ENCODE measurements around the gene THADA. TPM values are rescaled to one million over a fixed set of nuclear protein-coding genes. Genes with fewer than 3 reads are reported as not detected.
"Not testable (repeated sequence)": the region's sequence is repeated elsewhere in the genome, so short reads cannot be mapped to it uniquely, and the experiment has no call there.

Gene THADA
- total RNA-seq = 59.3 TPM

DNA sequence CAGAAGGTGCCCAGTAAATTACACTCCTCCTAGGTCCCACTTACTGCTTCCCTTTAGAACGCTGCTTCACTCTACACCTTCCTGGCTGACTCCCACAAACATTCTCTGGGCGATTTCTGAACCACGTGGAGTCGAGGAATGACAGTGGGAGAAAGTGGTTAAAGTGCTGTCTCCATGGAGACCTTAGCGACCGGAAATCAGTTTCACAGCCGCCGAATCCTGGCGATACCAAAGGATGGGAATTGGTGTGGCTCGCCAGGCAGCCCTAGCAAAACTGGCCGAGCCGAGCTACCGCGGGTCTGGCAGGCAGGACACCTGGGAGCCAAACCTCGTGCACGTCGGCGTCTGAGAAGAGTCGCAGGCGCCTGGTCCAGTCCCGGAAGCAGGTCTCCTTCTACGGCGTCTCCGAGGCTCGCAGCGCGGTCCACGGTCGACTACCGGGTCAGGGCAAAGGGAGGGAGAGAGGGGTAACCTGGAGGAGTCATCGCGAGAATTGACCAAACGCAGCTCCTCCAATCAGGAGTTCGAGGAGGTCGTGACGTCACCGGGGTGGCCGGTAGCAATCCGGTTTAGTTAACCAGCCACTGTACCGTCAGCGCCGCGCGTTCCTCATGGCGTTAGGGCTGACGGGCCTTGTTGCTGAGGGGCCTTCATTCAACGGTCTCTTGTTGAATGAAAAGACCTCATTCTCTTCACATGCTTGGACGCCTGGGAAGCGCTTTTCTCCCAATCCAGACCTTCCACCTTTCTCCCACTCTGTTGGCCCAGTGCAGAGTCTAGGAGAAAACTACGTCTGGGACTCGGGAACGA lies at the start of gene THADA:
Gene THADA (minus strand): TSS at position 436 of the 810 bp plus-strand sequence. CDS start 3,646 bp downstream, outside the sequence.
- DNase-seq (ENCODE audit: low spot score) = peak; percentile 100

GRCh38 chr2:43643680-43644079 lies 47.8 kb upstream of the THADA start:
- no peak for DNase-seq (ENCODE audit: low spot score)

GRCh38 chr2:43642363-43642762 lies 46.5 kb upstream of the THADA start:
- DNase-seq (ENCODE audit: low spot score) = no peak

GRCh38 chr2:43637030-43637803 lies 41.4 kb upstream of the THADA start, which contains the start of gene PLEKHH2:
PLEKHH2 (plus strand) TSS chr2:43637260; CDS start chr2:43644674, 7,414 bp downstream.
- peak; percentile 95 for DNase-seq (ENCODE audit: low spot score)

DNA sequence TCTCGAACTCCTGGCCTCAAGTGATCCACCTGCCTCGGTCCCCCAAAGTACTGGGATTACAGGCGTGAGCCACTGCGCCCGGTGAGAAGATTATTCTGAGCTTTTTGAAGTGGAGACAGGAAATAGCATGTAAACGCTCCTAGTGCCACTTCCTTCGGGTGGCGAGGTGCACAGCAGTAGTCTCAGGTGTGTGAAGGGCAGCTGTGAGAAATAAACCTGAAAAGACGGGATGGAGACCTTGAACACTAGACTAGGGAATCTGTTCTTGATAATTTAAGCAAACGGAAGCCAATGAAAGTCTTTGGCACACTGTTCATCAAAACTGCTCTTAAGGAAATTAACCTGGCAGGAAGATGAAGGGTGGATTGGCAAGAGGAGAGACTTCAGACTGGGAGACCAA lies 40.8 kb upstream of the THADA start:
- no peak for DNase-seq (ENCODE audit: low spot score)

GRCh38 chr2:43636153-43636552 lies 40.3 kb upstream of the THADA start:
- not testable (repeated sequence) for DNase-seq (ENCODE audit: low spot score)

DNA sequence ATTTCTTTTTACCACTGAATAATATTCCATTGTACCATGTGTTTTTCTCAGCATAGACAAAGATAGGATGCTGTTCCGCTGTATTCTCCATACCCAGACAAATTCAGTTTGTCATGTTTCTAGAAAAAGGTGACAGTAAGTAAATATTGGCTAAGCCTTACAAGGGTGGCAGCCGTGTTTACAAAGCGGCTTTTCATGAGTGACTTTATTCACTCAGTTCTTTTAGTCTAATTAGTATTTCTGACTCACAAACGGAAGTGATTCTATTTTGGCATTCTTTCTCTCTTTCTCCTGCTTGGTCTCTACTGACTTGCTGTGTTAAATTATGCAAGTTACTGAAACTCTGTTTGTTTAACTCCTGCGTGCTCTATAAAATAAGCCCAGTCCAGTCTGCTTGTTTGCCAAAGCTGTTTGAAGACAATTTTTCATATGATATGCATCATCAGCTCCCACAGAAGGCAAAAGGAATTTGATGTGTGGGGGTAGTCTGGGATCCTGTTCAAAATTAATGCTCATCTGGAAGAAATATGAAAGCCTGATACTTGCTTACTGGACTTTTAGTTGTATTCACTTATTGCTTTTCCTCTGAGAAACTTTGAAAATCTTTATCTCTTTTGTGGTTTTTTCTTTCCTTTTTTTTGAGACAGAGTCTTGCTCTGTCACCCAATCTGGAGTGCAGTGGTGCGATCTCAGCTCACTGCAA lies 38.9 kb upstream of the THADA start:
- DNase-seq (ENCODE audit: low spot score) = no peak

DNA sequence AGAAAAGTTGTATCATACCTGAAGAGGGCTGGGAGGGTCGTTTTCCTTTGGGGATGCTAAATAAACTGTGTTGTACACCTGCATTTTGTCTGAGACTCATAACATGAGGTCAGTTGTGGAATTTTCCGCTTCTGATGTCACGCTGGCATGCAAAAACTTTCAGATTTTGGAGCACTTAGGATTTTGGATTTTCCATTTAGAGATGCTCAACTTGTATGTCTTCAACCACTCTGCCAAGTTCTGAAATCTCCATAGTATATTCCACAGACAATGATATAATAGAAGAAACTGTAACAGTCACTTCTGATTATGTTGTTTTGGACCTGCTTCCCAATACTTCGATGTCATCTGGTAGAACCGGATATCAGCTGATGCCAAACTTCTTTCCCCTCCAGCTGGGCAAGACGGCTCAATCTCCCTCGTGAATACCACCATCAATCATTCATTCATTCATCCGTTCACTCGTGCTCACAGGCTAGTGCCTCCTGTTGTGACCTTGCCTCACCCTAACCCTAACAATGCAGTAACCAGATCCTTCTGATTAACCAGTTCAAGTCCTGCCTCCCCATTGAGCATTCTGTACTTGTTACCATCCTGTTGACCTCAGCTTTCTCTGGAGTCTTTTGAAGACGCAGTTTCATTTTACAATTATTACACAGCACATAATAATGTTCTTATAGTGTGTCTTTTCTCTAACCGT lies 35.9 kb upstream of the THADA start:
- DNase-seq (ENCODE audit: low spot score) = no peak

DNA sequence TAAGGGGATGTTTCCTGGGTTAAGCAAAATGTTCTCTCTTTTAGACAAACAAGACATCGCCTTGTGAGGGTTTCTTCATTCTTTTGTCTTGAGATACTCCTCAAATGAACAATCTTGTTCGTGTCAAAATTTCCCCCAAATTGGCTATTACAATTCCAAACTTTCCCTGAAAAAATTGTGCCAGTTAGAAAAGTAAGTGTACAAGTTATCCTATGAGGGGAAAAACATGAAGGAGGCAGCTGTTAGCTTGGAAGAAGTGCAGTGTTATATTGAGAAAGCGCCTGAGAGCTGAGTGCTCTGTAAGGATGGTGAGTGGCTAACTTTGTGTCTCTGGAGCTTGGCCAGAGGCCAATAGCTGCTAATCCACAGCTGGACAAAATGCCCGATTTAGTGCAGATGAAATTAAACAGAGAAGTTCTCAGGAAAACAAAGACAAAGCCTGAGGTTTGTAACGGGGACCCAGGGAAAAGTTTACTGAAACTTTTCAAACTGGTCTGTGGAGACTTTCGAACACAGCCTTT lies 27.2 kb upstream of the THADA start:
- no peak for DNase-seq (ENCODE audit: low spot score)

- DNase-seq (ENCODE audit: low spot score) = no peak
These were observed 23.7 kb upstream of the THADA start for GRCh38 chr2:43619511-43619910.

- DNase-seq (ENCODE audit: low spot score) = no peak
These were observed 21.3 kb upstream of the THADA start for GRCh38 chr2:43616967-43617680.

DNA sequence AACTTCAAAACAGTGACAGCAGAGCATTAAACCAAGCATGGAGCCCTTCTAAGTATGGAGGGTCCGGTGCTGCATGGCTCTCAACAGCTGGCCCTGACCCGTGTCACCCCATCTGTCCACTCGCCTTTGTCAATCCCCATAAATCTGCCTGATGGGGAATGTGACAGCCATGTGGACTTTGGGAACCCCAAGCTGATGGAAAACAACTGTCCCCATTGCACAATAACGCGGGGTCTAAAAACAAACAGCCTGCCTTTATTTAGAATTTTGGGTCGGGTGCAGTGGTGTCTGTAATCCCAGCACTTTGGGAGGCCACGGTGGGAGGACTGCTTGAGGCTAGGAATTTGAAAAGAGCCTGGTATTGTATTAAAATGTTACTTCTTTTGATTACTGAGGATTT lies 17.1 kb upstream of the THADA start:
- DNase-seq (ENCODE audit: low spot score) = no peak

GRCh38 chr2:43611987-43612894 lies 16.4 kb upstream of the THADA start:
- DNase-seq (ENCODE audit: low spot score) = peak; percentile 78

DNA sequence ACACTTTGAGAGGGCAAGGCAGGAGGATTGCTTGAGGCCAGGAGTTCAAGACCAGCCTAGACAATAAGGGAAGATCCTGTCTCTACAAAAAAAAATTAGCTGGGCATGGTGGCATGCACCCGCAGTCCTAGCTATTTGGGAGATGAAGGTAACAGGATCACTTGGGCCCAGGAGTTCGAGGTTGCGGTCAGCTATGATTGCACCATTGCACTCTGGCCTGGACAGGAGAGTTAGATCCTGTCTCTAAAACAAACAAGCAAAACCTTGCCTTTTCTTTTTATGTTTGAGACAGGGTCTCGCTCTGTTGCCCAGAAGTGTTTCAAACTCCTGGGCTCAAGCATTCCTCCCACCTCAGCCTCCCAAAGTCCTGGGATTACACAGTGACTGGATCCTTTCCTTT lies 14.5 kb upstream of the THADA start:
- DNase-seq (ENCODE audit: low spot score) = no peak

GRCh38 chr2:43609290-43609918 lies 13.6 kb upstream of the THADA start:
- DNase-seq (ENCODE audit: low spot score) = peak; percentile 45

- DNase-seq (ENCODE audit: low spot score) = no peak
These were observed 10.0 kb upstream of the THADA start for GRCh38 chr2:43605851-43606250.

DNA sequence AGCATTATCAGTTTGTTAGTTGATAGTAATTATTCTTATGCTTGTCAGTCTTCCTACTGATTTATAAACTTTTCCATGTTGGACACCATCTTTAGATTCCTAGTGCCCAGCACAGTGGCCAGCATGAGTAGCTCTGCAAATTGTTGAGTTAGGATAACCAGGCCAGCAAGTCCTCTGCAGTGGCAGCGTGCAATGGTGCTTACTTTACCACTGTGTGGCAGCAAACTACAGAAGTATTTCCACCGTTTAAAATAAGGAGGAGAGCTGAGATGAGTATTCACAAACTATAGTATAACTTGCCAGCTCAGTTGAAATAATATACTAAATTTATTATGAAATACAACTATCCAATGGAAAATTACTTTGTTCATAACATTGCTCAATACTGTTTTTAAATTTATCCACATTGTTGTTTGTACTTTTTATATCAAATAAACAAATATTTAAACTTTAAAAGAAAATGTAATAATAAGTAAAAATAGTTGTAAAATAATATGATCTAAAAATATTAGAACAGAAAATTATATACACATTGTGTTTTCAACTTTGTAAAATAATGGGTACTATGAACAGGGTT lies 9.3 kb upstream of the THADA start:
- no peak for DNase-seq (ENCODE audit: low spot score)

- DNase-seq (ENCODE audit: low spot score) = no peak
These were observed 8.8 kb upstream of the THADA start for GRCh38 chr2:43604674-43605073.

DNA sequence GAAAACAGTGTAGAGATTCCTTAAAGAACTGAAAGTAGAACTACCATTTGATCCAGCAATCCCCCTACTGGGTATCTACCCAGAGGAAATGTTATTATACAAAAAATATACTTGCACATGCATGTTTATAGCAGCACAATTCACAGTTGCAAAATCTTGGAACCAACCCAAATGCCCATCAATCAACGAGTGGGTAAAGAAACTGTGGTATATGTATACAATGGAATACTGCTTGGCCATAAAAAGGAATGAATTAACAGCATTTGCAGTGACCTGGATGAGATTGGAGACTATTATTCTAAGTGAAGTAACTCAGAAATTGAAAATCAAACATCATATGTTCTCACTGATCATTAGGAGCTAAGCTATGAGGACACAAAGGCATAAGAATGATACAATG lies 4.8 kb upstream of the THADA start:
- DNase-seq (ENCODE audit: low spot score) = not testable (repeated sequence)
